ENCODE results near the gene CDT1. TPM values are rescaled to one million over a fixed set of nuclear protein-coding genes. Genes with fewer than 3 reads are reported as not detected.

The CDT1 gene
- total and polyA plus RNA-seq, 10 donors: 1.00 to 17.2 (median 3.6) TPM

DNA sequence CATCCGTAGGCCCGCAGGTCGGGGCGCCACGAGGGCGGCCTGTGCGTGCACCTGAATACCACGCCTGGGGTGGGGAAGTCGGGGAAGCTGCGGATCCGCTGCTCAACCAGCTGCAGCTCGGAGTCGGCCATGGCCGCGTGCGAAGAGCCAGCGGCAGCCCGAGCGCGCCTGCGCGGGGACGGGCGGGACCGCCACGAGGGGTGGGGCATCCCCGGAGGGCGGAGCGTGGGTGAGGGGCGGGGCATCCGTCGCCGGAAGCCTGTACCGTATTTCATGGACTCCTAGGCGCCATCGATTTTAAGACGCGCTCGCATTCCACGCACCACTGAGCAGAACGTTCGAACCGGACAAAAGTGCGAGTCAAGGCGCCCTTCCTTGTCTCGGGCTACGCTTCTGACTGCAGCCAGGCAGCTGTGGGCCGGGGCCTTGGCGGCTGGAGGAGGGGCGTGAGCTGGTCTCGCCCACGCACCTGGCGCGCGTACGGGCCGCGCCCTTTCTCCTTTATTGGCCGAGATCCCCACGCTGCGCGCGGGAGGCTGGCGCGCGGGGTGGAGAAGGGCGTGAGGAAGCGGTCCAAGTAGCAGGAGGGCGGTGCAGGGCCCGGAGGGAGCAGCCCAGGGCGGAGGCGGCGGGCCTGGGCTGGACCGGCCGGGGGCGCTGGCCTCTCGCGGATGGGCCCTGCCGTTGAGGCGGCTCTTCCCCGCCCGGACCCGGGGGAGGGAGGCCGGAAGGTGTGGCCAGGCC lies 8.4 kb downstream of the CDT1 start, which contains the start of gene APRT:
APRT (minus strand) TSS at position 160 of the 744 bp plus-strand sequence; CDS start at position 131, 29 bp downstream.
- peaks cover 0 to 42% (median 24%) of the 10 kb centered on the region in 6 donors for H3K36me3 ChIP-seq
- H3K4me3 ChIP-seq: peak within 1 kb of the TSS; percentile 71 to 98 (median 94)
- intact Hi-C loops (cut with DNase I; ENCODE audit: low total_unique reads): loop anchor here (5.0 kb wide), 1 partner anchor 45 kb away; the partner anchor contains the start of genes GALNS and TRAPPC2L
- peak within 1 kb of the TSS; percentile 85 to 96 (median 94) for H3K27ac ChIP-seq
- peak; percentile 99 for DNase-seq
- peaks cover 17 to 64% (median 37%) of the 10 kb centered on the region in 6 donors for H3K4me1 ChIP-seq
- TF ChIP-seq, protein P1, sequence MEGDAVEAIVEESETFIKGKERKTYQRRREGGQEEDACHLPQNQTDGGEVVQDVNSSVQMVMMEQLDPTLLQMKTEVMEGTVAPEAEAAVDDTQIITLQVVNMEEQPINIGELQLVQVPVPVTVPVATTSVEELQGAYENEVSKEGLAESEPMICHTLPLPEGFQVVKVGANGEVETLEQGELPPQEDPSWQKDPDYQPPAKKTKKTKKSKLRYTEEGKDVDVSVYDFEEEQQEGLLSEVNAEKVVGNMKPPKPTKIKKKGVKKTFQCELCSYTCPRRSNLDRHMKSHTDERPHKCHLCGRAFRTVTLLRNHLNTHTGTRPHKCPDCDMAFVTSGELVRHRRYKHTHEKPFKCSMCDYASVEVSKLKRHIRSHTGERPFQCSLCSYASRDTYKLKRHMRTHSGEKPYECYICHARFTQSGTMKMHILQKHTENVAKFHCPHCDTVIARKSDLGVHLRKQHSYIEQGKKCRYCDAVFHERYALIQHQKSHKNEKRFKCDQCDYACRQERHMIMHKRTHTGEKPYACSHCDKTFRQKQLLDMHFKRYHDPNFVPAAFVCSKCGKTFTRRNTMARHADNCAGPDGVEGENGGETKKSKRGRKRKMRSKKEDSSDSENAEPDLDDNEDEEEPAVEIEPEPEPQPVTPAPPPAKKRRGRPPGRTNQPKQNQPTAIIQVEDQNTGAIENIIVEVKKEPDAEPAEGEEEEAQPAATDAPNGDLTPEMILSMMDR (IDR thresholded peaks at IDR 0.05 in 8 of 11, conservative IDR thresholded peaks at IDR 0.05 in 3 of 11): peak in 8 of 11 experiments; percentile 4 to 60 (median 34)
- TF ChIP-seq POLR2AphosphoS5 (IDR thresholded peaks at IDR 0.05) (peak; percentile 97 to 98 (median 97)), POLR2A (IDR thresholded peaks at IDR 0.05) (peak in 2 of 3 donors; percentile 51 to 56)
- 0 to 1% (median 0%) methylated on average over 1 to 84 of the region's 84 CpGs for WGBS, 5 donors
- H3K27me3 ChIP-seq (replicated peaks in 1 of 7): no peaks in the 10 kb centered on the region
- no peaks in the 10 kb centered on the region for H3K9me3 ChIP-seq

DNA sequence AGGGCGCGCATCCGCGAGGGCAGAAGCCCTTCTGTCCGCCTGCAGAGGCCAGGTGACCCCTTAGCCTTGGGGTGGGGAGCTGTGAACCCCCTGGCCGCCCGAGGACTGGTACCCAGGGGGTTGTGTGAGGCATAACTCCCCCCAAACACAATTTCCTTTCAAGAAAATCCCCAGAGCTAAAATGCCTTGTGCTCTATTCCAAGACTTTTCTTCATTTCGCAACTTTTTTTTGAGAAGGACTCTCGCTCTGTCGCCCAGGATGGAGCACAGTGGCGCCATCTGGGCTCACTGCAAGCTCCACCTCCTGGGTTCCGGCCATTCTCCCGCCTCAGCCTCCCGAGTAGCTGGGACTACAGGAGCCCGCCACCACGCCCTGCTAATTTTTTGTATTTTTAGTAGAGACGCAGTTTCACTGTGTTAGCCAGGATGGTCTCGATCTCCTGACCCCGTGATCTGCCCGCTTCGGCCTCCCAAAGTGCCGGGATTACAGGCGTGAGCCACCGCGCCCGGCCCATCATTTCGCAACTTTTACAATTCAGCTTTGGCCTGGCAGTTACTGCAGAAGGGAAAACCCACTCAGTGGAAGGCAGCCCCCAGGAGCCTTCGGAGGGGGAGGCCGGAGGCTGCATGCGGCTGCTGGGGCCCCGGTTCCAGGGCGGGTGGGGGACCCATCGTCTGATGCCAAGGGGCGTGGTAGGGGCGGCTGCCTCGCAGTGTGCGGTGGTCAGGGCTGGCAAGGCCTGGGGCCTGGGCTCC lies 9.1 kb downstream of the CDT1 start:
- Histone ChIP-seq H3K4me1 (peaks cover 17 to 64% (median 37%) of the 10 kb centered on the region in 6 donors), H3K27me3 (replicated peaks in 1 of 7) (no peaks in the 10 kb centered on the region), H3K4me3 (peak overlapping the region; percentile 71 to 98 (median 94)), H3K9me3 (no peaks in the 10 kb centered on the region), H3K27ac (peak overlapping the region; percentile 85 to 96 (median 94)), H3K36me3 (peaks cover 0 to 42% (median 24%) of the 10 kb centered on the region in 6 donors)
- TF ChIP-seq POLR2AphosphoS5 (IDR thresholded peaks at IDR 0.05): peak in 1 of 3 donors; percentile 33
- TF ChIP-seq POLR2A (IDR thresholded peaks at IDR 0.05): no peak
- TF ChIP-seq, protein P1 (IDR thresholded peaks at IDR 0.05 in 8 of 11, conservative IDR thresholded peaks at IDR 0.05 in 3 of 11): peak in 1 of 11 experiments; percentile 3
- DNase-seq: peak; percentile 84
- WGBS, 5 donors: 37 to 54% (median 47%) methylated on average over 24 to 37 of the region's 37 CpGs
- intact Hi-C loops (cut with DNase I; ENCODE audit: low total_unique reads): loop anchor here (5.0 kb wide), 1 partner anchor 45 kb away; the partner anchor contains the start of genes GALNS and TRAPPC2L

DNA sequence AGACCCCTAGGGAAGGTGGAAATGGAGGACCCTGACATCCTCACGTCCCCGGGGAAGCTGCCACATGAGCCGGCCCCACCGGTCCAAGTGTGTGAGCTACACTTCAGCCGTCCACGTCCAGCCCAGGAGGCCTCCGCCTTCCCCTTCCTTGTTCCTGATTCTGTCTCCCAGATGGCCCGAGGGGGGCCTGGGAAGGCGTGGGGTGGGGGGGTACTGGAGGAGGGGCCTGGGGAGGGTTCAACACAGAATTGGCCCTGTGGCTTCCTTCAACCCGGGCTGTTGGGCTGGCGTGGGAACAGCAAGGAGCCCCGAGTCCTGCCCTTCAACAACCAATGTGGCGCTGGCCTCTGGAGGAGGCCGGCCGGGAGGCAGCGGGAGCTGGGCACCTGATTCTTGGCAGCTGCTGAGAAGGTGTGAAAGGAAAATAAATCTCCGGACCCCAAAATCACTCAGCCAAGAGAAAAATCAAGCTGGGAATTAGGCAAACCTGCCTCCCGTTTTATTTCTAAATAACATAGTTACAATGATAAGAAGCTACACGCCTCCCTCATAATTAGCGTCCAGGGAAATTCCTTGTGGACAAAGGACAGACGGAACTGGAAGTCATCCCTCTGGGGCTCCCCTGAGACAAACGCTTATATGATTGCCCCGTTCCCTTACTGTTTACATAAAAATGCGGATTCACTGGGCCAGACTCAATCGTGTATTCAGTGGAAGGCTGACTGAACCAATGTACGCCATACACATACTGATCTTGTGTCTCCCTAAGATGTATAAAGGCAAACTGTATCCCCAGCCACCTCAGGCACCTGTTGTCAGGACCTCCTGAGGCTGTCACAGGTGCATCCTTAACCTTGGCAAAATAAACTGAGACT lies 9.9 kb downstream of the CDT1 start:
- intact Hi-C loops (cut with DNase I; ENCODE audit: low total_unique reads): loop anchor here (5.0 kb wide), 1 partner anchor 44 kb away; the partner anchor contains the start of genes GALNS and TRAPPC2L
- H3K4me3 ChIP-seq: no peak overlapping the region

More for the DNA sequence above, 9.9 kb downstream of the CDT1 start:
- DNase-seq: no peak
- Histone ChIP-seq H3K4me1 (peaks cover 17 to 59% (median 37%) of the 10 kb centered on the region in 6 donors), H3K36me3 (peaks cover 0 to 40% (median 18%) of the 10 kb centered on the region in 6 donors), H3K27me3 (replicated peaks in 1 of 7) (no peaks in the 10 kb centered on the region), H3K27ac (peak overlapping the region in 4 of 8 donors; percentile 91 to 96 (median 94)), H3K9me3 (no peaks in the 10 kb centered on the region)
- WGBS, 5 donors: 68 to 76% (median 74%) methylated on average over 24 to 26 of the region's 26 CpGs
- TF ChIP-seq POLR2A (IDR thresholded peaks at IDR 0.05): no peak
- peak in 1 of 3 donors; percentile 2 for TF ChIP-seq POLR2AphosphoS5 (IDR thresholded peaks at IDR 0.05)

Measured in spleen (tissue), 11 donors.